HL-60 (cell line): ENCODE data around the gene JAM2.
A peak's percentile ranks its signal among the peaks of the same experiment; 100 is the strongest.
"Not testable (repeated sequence)": the region's sequence is repeated elsewhere in the genome, so short reads cannot be mapped to it uniquely, and the experiment has no call there.

Experiments used
- DNase-seq, 2 experiments: peaks; one replicate each; pipeline ENCODE4 v3.0.0-alpha.2; 2010 to 2020; ENCODE audit warnings: low read depth in 1 of 2, low spot score in 1 of 2
- H3K27ac ChIP-seq: fragments of 250-450 bp; sonication (Bioruptor Pico); replicated peaks from 2 replicates; pipeline ENCODE4 v1.5.1; 2020; ENCODE audit warnings: mild to moderate bottlenecking, moderate library complexity
- H3K27me3 ChIP-seq: fragments of 250-450 bp; sonication (Bioruptor Pico); 2 replicates; pipeline ENCODE4 v1.5.1; 2021; ENCODE audit warnings: mild to moderate bottlenecking, moderate library complexity; ENCODE audit not compliant: insufficient read depth, poor library complexity, severe bottlenecking
- H3K4me3 ChIP-seq: replicated peaks from 2 replicates; pipeline ENCODE4 v1.5.1; 2011; ENCODE audit warnings: mild to moderate bottlenecking, control low read depth, low read length; ENCODE audit not compliant: insufficient read depth
- GABPA ChIP-seq: IDR thresholded peaks from 2 replicates; pipeline ENCODE4 v1.6.1; 2012; ENCODE audit warnings: low read depth
- POLR2AphosphoS5 ChIP-seq: IDR thresholded peaks from 2 replicates; pipeline ENCODE4 v1.6.1; 2012; ENCODE audit warnings: low read depth
- SPI1 ChIP-seq: IDR thresholded peaks from 2 replicates; pipeline ENCODE4 v1.6.1; 2012; ENCODE audit warnings: low read depth, mild to moderate bottlenecking, borderline replicate concordance
- TF ChIP-seq, protein P1 (sequence below): IDR thresholded peaks from one replicate; pipeline ENCODE4 v1.5.1; 2011; ENCODE audit warnings: low read length, control low read depth, inconsistent platforms; ENCODE audit not compliant: insufficient read depth
- TF ChIP-seq, protein P2 (sequence below): IDR thresholded peaks from 2 replicates; pipeline ENCODE4 v1.6.1; 2012; ENCODE audit warnings: low read depth; ENCODE audit not compliant: insufficient replicate concordance

JAM2 gene

DNA sequence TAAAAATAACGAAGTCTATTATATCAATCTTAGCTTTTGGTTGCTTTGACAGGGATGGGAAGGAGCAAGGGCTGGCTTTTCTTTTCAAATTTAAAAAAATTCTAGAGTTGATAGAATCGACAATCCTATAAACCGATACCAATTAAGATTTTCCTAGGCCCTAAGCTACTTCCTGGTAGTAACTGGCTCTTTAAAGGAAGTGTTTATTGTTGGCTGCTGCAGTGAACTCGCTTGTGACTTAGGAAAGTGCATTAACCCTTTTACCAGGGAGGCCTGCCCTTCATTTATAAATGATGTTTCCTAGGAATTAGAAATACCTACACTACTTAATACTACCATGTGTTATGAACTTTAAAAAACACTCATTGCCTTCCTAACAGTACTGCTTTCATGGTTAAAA, 62.5 kb downstream of the JAM2 start:
- DNase-seq: no peak
- no peaks in the 10 kb centered on the region for H3K27me3 ChIP-seq
- peak overlapping the region; percentile 15 for H3K27ac ChIP-seq
- TF ChIP-seq, protein P1, sequence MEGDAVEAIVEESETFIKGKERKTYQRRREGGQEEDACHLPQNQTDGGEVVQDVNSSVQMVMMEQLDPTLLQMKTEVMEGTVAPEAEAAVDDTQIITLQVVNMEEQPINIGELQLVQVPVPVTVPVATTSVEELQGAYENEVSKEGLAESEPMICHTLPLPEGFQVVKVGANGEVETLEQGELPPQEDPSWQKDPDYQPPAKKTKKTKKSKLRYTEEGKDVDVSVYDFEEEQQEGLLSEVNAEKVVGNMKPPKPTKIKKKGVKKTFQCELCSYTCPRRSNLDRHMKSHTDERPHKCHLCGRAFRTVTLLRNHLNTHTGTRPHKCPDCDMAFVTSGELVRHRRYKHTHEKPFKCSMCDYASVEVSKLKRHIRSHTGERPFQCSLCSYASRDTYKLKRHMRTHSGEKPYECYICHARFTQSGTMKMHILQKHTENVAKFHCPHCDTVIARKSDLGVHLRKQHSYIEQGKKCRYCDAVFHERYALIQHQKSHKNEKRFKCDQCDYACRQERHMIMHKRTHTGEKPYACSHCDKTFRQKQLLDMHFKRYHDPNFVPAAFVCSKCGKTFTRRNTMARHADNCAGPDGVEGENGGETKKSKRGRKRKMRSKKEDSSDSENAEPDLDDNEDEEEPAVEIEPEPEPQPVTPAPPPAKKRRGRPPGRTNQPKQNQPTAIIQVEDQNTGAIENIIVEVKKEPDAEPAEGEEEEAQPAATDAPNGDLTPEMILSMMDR: no peak
- no peak overlapping the region for H3K4me3 ChIP-seq

DNA sequence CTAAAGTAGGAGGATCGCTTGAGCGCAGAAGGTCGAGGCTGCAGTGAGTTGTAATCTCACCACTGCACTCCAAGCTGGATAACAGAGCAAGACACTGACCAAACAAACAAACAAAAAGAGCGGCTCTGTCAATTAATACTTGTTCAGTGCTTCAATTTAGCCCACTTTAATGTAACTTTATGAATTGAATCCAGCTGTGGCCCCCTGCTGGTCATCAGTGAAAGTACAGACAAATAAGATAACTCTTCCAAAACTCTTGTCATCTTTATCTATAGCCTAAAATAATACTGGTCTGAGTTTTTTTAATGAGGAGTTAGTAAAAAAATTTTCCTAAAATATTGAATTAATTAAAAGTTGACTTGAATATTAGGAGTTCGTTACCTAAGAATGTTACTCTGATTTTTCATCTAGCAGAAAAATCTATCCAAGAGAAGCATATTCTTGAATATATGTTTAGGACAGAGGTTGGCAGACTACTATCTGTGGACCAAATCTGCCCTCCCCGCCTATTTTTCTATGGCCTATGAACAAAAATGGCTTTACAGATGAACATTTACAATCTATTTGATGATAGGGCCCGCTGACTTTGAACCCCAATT, 69.5 kb downstream of the JAM2 start:
- peak in 1 of 2 experiments; percentile 28 for DNase-seq
- no peaks in the 10 kb centered on the region for H3K27me3 ChIP-seq
- TF ChIP-seq, protein P1: peak; percentile 56
- TF ChIP-seq, protein P2, sequence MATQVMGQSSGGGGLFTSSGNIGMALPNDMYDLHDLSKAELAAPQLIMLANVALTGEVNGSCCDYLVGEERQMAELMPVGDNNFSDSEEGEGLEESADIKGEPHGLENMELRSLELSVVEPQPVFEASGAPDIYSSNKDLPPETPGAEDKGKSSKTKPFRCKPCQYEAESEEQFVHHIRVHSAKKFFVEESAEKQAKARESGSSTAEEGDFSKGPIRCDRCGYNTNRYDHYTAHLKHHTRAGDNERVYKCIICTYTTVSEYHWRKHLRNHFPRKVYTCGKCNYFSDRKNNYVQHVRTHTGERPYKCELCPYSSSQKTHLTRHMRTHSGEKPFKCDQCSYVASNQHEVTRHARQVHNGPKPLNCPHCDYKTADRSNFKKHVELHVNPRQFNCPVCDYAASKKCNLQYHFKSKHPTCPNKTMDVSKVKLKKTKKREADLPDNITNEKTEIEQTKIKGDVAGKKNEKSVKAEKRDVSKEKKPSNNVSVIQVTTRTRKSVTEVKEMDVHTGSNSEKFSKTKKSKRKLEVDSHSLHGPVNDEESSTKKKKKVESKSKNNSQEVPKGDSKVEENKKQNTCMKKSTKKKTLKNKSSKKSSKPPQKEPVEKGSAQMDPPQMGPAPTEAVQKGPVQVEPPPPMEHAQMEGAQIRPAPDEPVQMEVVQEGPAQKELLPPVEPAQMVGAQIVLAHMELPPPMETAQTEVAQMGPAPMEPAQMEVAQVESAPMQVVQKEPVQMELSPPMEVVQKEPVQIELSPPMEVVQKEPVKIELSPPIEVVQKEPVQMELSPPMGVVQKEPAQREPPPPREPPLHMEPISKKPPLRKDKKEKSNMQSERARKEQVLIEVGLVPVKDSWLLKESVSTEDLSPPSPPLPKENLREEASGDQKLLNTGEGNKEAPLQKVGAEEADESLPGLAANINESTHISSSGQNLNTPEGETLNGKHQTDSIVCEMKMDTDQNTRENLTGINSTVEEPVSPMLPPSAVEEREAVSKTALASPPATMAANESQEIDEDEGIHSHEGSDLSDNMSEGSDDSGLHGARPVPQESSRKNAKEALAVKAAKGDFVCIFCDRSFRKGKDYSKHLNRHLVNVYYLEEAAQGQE: no peak
- no peak overlapping the region for H3K27ac ChIP-seq
- no peak overlapping the region for H3K4me3 ChIP-seq

DNA sequence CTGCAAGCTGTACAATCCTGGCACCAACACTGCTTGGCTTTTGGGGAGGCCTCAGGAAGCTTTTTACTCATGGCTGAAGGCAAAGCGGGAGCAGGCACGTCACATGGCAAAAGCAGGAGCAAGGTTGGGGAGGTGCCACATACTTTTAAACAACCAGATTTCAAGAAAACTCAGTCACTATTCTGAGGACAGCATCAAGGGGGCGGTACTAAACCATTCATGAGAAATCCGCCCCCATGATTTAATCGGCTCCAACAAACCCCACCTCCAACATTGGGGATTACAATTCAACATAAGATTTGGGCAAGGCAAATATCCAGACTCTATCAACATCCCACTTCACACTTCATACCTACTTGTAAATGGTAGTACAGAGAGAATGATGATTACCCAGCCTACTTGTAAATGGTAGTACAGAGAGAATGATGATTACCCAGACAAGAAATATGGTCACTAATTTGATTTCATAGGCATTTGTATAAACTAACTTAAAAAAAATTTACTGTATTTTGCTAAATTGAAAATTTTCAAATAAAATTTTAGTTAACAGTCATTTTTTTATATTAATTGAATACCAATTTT, 70.7 kb downstream of the JAM2 start:
- H3K4me3 ChIP-seq: no peak overlapping the region
- no peaks in the 10 kb centered on the region for H3K27me3 ChIP-seq
- DNase-seq: no peak
- H3K27ac ChIP-seq: no peak overlapping the region
- TF ChIP-seq, protein P2: no peak

DNA sequence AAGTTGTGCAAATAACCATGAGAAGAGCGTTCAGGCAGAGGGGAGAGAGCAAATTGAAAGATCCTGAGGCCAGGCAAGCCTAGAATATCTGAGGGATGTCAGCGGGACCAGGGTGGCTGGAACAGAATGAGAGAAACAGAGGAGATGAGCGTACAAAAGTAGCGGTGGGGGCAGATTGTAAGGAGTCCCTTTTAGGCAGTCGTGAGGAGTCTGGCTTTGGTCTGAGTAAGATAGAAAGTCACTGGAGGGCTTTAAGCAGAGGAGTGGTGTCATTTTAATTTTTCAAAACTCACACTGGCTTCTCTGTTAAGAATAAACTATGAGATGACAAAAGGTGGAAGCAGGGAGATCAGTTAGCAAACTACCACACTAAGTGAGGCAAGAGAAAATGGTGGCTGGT, 71.5 kb downstream of the JAM2 start:
- H3K27me3 ChIP-seq: no peaks in the 10 kb centered on the region
- TF ChIP-seq POLR2AphosphoS5 (no peak), GABPA (no peak), SPI1 (no peak)
- TF ChIP-seq, protein P2: no peak
- TF ChIP-seq, protein P1: no peak
- no peak for DNase-seq
- H3K27ac ChIP-seq: no peak overlapping the region
- H3K4me3 ChIP-seq: no peak overlapping the region

DNA sequence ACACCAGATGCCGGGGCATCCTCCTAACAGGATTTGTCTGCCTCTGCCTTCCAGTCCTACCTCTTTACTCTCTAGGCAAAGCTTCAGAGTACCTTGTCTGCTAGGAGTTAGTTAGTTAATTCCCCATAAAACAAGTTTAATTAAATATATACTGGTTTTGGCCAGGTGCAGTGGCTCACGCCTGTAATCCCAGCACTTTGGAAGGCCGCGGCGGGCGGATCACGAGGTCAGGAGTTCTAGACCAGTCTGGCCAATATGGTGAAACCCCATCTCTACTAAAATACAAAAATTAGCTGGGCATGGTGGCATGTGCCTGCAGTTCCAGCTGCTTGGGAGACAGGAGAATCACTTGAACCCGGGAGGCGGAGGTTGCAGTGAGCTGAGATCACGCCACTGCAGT, 75.0 kb downstream of the JAM2 start:
- H3K27ac ChIP-seq, DNase-seq, H3K4me3 ChIP-seq, H3K27me3 ChIP-seq: not testable (repeated sequence)
